Bronchial epithelial cell (primary cell): ENCODE results near the gene DPYD. TPM values are rescaled to one million over a fixed set of nuclear protein-coding genes. Genes with fewer than 3 reads are reported as not detected.

Experiments
- DNase-seq: peaks from one replicate; pipeline ENCODE4 v3.0.0-alpha.2; 2010; ENCODE audit warnings: low read depth
- FAIRE-seq: peaks from 2 replicates; lab custom pipeline; 2011; peaks lifted over from hg19 to GRCh38; lab: Jason Lieb, UNC
- H3K27me3 ChIP-seq: 2 replicates; pipeline ENCODE4 v1.5.1; 2011; ENCODE audit warnings: low read length; ENCODE audit not compliant: control insufficient read depth, insufficient read depth
- H3K36me3 ChIP-seq: 2 replicates; pipeline ENCODE4 v1.5.1; 2011; ENCODE audit warnings: low read length; ENCODE audit not compliant: control insufficient read depth, insufficient read depth
- H3K4me3 ChIP-seq: 2 replicates; pipeline ENCODE4 v1.5.1; 2011; ENCODE audit warnings: mild to moderate bottlenecking, low read depth, low read length, control low read depth
- CTCF ChIP-seq: IDR thresholded peaks from 2 replicates; pipeline ENCODE4 v1.5.1; 2011; ENCODE audit warnings: mild to moderate bottlenecking, moderate library complexity, low read length, control low read depth, inconsistent platforms; ENCODE audit not compliant: insufficient read depth, severe bottlenecking
- total RNA-seq: library from RNA; depleted of rRNA; stranded (reverse); fragments of >200 nt; gene quantifications from 2 replicates; pipeline ENCODE4 v1.2.1, GENCODE V29; 2014

The DPYD gene
- total RNA-seq, 1 donor from 2014 or later = 1.6 TPM

- no peak for TF ChIP-seq CTCF
- H3K4me3 ChIP-seq = no peak overlapping the region
These were observed 760.0 kb downstream of the DPYD start for GRCh38 chr1:97160818-97161217.

GRCh38 chr1:97159342-97159741, 761.5 kb downstream of the DPYD start:
- Histone ChIP-seq H3K36me3 (no peaks in the 10 kb centered on the region), H3K27me3 (no peaks in the 10 kb centered on the region), H3K4me3 (no peak overlapping the region)
- no peak for DNase-seq
- no peak for FAIRE-seq
- no peak for TF ChIP-seq CTCF

More at GRCh38 chr1:97160818-97161217, 760.0 kb downstream of the DPYD start:
- DNase-seq (no peak), FAIRE-seq (no peak)
- no peaks in the 10 kb centered on the region for H3K36me3 ChIP-seq
- H3K27me3 ChIP-seq = no peaks in the 10 kb centered on the region

GRCh38 chr1:97158691-97159096, 762.1 kb downstream of the DPYD start:
- no peak for FAIRE-seq
- H3K36me3 ChIP-seq = no peaks in the 10 kb centered on the region
- no peak overlapping the region for H3K4me3 ChIP-seq
- no peaks in the 10 kb centered on the region for H3K27me3 ChIP-seq
- no peak for DNase-seq
- no peak for TF ChIP-seq CTCF

- FAIRE-seq = no peak
These were observed 762.8 kb downstream of the DPYD start for GRCh38 chr1:97157991-97158390.

GRCh38 chr1:97151651-97152050, 769.2 kb downstream of the DPYD start:
- FAIRE-seq (no peak), DNase-seq (no peak)
- Histone ChIP-seq H3K36me3 (no peaks in the 10 kb centered on the region), H3K4me3 (no peak overlapping the region), H3K27me3 (no peaks in the 10 kb centered on the region)
- no peak for TF ChIP-seq CTCF

More at GRCh38 chr1:97157991-97158390, 762.8 kb downstream of the DPYD start:
- Histone ChIP-seq H3K27me3 (no peaks in the 10 kb centered on the region), H3K4me3 (no peak overlapping the region), H3K36me3 (no peaks in the 10 kb centered on the region)
- no peak for DNase-seq
- TF ChIP-seq CTCF = no peak

- Histone ChIP-seq H3K4me3 (no peak overlapping the region), H3K27me3 (no peaks in the 10 kb centered on the region), H3K36me3 (no peaks in the 10 kb centered on the region)
- FAIRE-seq (no peak), DNase-seq (no peak)
- no peak for TF ChIP-seq CTCF
These were observed 775.4 kb downstream of the DPYD start for GRCh38 chr1:97145321-97145956.
